Ishikawa (cell line): ENCODE measurements around the gene YBX2.

Source experiments
- CEBPB ChIP-seq: IDR thresholded peaks from 2 replicates; pipeline ENCODE4 v1.6.1; 2012
- CREB1 ChIP-seq: IDR thresholded peaks from 2 replicates; pipeline ENCODE4 v1.6.1; 2012; ENCODE audit warnings: low read depth
- EGR1 ChIP-seq: IDR thresholded peaks from 2 replicates; pipeline ENCODE4 v1.6.1; 2012
- EP300 ChIP-seq: IDR thresholded peaks from 2 replicates; pipeline ENCODE4 v1.6.1; 2012; ENCODE audit warnings: borderline replicate concordance
- FOXM1 ChIP-seq: IDR thresholded peaks from 2 replicates; pipeline ENCODE4 v1.6.1; 2012; ENCODE audit warnings: low read depth, borderline replicate concordance
- MAX ChIP-seq: IDR thresholded peaks from 2 replicates; pipeline ENCODE4 v1.6.1; 2012
- NFIC ChIP-seq: IDR thresholded peaks from 2 replicates; pipeline ENCODE4 v1.6.1; 2012
- RAD21 ChIP-seq: IDR thresholded peaks from 2 replicates; pipeline ENCODE4 v1.6.1; 2012; ENCODE audit warnings: low read depth
- REST ChIP-seq: IDR thresholded peaks from 2 replicates; pipeline ENCODE4 v1.6.1; 2012; ENCODE audit warnings: low read depth, mild to moderate bottlenecking
- TAF1 ChIP-seq: IDR thresholded peaks from 2 replicates; pipeline ENCODE4 v1.6.1; 2012; ENCODE audit warnings: low read depth, mild to moderate bottlenecking
- TCF12 ChIP-seq: IDR thresholded peaks from 2 replicates; pipeline ENCODE4 v1.6.1; 2012; ENCODE audit warnings: low read depth
- TEAD4 ChIP-seq: IDR thresholded peaks from 2 replicates; pipeline ENCODE4 v1.6.1; 2012
- USF1 ChIP-seq: IDR thresholded peaks from 2 replicates; pipeline ENCODE4 v1.6.1; 2012
- YY1 ChIP-seq: IDR thresholded peaks from 2 replicates; pipeline ENCODE4 v1.6.1; 2012; ENCODE audit warnings: low read depth
- ZBTB7A ChIP-seq: IDR thresholded peaks from 2 replicates; pipeline ENCODE4 v1.6.1; 2012; ENCODE audit warnings: low read depth

YBX2 gene

GRCh38 chr17:7266784-7267183 lies 27.7 kb downstream of the YBX2 start:
- no peak for TF ChIP-seq MAX
- no peak for TF ChIP-seq REST
- no peak for TF ChIP-seq YY1
- no peak for TF ChIP-seq TAF1
- TF ChIP-seq TCF12, result no peak
- no peak for TF ChIP-seq EP300
- TF ChIP-seq ZBTB7A, result no peak
- TF ChIP-seq NFIC, result no peak
- no peak for TF ChIP-seq RAD21
- no peak for TF ChIP-seq USF1
- no peak for TF ChIP-seq CREB1
- TF ChIP-seq FOXM1, result no peak

DNA sequence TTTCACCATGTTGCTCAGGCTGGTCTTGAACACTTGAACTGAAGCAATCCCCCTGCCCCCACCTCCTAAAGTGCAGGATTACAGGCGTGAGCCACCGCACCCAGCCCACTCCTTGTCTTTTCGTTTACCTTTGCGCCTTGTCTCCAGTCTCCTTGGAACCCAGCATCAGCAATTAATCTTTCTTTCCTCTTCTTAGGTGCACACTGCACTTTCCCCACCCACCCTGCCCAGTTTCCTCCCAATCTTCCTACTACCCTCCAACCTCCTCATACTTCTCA lies 30.7 kb downstream of the YBX2 start:
- TF ChIP-seq REST (no peak), MAX (no peak), NFIC (no peak), EP300 (no peak), EGR1 (no peak), CREB1 (no peak), ZBTB7A (no peak), CEBPB (no peak), TCF12 (no peak), TEAD4 (no peak), RAD21 (no peak), YY1 (no peak), USF1 (no peak), FOXM1 (no peak), TAF1 (no peak)

GRCh38 chr17:7262935-7263800 lies 31.3 kb downstream of the YBX2 start:
- TF ChIP-seq YY1 (no peak), ZBTB7A (0 out of 2 replicates have a peak, but pooled peaks have one; percentile 51), CREB1 (no peak), EP300 (no peak), NFIC (no peak), EGR1 (no peak)

GRCh38 chr17:7262192-7262934 lies 32.1 kb downstream of the YBX2 start, which contains the start of gene CLDN7:
CLDN7 (minus strand) TSS chr17:7262478; CDS start chr17:7262043, 435 bp downstream.
- peak; percentile 68 for TF ChIP-seq CREB1
- no peak for TF ChIP-seq RAD21
- TF ChIP-seq TCF12, result peak; percentile 80; the same call in 1 of the 2 replicates
- no peak for TF ChIP-seq REST
- peak; percentile 76 for TF ChIP-seq TAF1
- peak; percentile 17; the same call in 1 of the 2 replicates for TF ChIP-seq TEAD4
- TF ChIP-seq EP300, result peak; percentile 48; the same call in 1 of the 2 replicates
- no peak for TF ChIP-seq YY1
- TF ChIP-seq FOXM1, result no peak
- TF ChIP-seq CEBPB, result no peak; the same call in 1 of the 2 replicates
- TF ChIP-seq NFIC, result no peak
- TF ChIP-seq ZBTB7A, result no peak; the same call in 1 of the 2 replicates
- TF ChIP-seq USF1, result 0 out of 2 replicates have a peak, but pooled peaks have one; percentile 11
- no peak for TF ChIP-seq EGR1
- TF ChIP-seq MAX, result peak; percentile 76
